OCI-LY1 (cell line): ENCODE measurements around the gene NFAM1.

Experiments
- EZH2 ChIP-seq: fragments of 200-600 bp; sonication (generic), shearing (Covaris generic); IDR thresholded peaks from 2 replicates; pipeline ENCODE4 v1.8.0; 2017; ENCODE audit warnings: borderline replicate concordance, mixed run types, mild to moderate bottlenecking, antibody characterized with exemption, low read length, moderate library complexity, mixed read lengths
- TF ChIP-seq, protein P1 (sequence below): fragments of 200-600 bp; sonication (generic), shearing (Covaris generic); IDR thresholded peaks from 2 replicates; pipeline ENCODE4 v1.5.1; 2017; ENCODE audit warnings: mild to moderate bottlenecking, antibody characterized with exemption, low read length, moderate library complexity, mixed read lengths

DNA sequence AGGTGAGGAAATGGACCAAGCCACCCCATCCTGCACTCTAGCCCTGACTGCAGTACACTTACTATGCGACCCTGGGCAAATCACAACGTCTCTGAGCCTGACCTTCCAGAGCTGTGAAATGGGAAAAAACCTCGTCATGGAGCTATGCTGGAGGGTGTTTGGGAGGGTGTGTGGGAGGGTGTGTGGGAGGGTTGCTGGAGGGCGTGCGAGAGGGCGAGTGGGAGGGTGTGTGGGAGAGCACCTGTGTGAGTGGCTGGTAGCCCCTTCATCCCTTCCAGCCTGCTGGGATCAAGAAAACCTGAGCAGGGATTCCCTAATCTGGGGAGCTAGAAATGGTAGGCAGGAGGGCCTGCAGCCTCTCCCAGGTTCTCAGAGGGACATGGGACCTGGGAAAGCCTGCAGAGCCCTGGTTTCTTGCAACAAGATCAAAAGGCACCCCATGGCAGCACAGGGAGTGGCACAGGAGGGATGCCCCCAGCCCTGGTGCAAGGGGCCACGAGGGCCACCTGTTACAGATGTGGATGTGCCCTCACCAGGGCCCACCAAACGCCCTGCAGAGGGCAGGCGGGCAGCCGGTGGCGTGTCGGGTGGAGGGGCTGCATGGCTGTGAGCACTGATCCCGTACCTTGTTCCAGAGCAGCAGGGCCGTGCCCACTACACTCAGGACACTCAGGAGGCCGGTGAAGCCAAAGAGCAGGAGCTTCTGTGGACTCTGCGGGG lies 23.2 kb downstream of the NFAM1 start:
- TF ChIP-seq, protein P1, sequence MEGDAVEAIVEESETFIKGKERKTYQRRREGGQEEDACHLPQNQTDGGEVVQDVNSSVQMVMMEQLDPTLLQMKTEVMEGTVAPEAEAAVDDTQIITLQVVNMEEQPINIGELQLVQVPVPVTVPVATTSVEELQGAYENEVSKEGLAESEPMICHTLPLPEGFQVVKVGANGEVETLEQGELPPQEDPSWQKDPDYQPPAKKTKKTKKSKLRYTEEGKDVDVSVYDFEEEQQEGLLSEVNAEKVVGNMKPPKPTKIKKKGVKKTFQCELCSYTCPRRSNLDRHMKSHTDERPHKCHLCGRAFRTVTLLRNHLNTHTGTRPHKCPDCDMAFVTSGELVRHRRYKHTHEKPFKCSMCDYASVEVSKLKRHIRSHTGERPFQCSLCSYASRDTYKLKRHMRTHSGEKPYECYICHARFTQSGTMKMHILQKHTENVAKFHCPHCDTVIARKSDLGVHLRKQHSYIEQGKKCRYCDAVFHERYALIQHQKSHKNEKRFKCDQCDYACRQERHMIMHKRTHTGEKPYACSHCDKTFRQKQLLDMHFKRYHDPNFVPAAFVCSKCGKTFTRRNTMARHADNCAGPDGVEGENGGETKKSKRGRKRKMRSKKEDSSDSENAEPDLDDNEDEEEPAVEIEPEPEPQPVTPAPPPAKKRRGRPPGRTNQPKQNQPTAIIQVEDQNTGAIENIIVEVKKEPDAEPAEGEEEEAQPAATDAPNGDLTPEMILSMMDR: no peak
- TF ChIP-seq EZH2: no peak
